DMS153 treated with DMSO at 0.1 percent for 48 hours (cell line): ENCODE results near the gene ADAMTS16.

ENCODE experiments used
- DNase-seq: peaks from one replicate; lab custom pipeline; 2025; ENCODE audit not compliant: unreplicated experiment; lab: John Stamatoyannopoulos, UW

ADAMTS16 gene

DNA sequence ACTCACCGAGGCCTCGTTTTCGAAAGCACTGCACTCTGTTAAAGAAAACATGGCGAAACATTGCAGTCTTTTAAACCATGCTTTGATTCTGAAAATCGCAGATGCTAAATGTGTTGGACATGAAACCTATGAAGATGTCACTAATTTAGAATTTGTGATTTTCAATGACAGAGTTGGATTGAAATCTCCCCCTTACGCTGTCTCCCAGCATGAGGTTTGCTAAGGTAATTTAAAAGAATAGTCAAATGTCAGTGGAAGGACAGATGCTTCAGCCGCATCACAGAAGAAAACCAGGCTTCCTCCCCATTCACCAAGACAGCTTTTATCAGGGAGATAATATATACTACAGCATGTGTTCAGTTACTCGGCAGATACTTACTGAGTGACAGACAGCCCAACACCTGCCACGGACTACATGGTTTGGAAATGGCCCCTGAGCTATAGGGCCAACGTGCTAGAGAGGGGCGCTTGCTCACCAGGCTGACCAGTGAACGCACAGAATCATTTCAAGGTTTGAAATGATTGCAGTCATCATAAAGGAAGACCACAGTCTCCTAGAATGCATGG lies 136.9 kb downstream of the ADAMTS16 start:
- DNase-seq: no peak

- no peak for DNase-seq
Measured at GRCh38 chr5:5278201-5278814, 138.2 kb downstream of the ADAMTS16 start.

GRCh38 chr5:5278815-5279381 lies 138.8 kb downstream of the ADAMTS16 start:
- no peak for DNase-seq

GRCh38 chr5:5285906-5286305 lies 145.8 kb downstream of the ADAMTS16 start:
- DNase-seq: no peak

DNA sequence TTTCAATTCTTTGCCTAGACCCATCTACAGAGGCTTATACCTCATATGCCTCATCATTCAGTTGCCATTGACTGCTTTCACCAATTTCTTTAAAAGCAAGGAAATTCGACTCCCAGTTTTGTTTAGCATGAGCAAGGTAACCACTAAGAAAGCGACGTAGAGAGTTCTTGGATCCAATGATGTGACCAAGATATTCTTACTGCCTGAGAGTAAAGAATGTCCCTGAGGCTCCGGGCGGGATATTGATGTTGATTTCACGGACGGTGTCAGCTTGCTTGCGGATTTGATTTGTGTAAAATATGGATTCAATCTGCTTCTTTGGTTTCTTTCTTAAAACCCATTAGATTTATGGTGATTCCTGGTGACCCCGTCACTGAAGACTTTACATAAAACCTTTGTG lies 147.3 kb downstream of the ADAMTS16 start:
- no peak for DNase-seq

GRCh38 chr5:5288201-5288600 lies 148.1 kb downstream of the ADAMTS16 start:
- DNase-seq: no peak

GRCh38 chr5:5289537-5289936 lies 149.4 kb downstream of the ADAMTS16 start:
- DNase-seq: no peak

DNA sequence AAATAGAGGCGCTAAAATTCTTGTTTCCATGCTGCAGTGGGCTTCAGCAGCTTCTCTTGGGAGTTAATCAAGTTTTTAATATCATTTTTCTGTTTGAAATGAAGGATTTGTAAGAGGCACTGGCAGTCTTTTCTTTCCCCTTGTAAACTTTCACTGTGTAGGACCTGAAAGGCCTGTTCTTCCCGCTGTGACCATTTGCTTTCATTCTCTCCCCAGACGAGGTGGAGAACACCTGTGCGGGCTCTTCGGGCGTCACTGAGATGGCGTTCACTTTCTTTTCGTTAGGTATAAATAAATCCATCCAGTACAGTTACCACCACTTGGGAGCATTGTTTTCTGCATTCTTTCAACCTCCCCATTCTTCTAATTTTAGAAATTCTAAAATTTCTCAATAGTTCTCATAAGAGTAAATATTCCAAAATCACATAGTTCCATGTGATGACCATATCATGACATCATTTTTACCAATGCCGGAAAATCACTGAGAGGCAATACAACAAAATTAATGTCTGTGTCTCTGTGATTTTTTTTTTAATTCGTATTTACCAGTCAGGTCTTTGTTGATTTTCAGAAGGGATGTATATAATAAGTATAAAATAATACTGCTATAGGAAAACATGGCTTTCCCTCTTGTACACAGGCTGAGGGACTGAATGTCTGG lies 150.7 kb downstream of the ADAMTS16 start:
- no peak for DNase-seq

- no peak for DNase-seq
Measured at GRCh38 chr5:5291357-5291756, 151.2 kb downstream of the ADAMTS16 start.

DNA sequence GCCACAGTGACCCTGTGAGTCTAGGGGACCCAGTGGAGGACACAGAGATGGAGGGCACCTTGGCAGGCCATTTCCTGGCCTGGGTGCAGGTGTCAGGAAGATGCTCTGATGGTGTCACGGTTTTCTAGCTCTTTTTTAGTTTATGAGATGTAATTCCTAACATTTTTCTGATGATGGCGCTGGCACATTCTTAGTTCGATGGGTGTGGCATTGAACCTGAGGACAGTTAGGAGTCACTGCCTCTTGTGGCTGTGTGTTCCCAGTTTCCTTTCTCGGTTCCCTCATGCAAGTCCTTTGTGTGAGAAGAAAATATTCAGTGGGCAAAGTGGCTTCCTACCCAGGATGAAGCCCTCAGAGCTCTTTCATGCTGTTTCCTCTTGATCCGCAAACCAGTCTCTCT lies 152.9 kb downstream of the ADAMTS16 start:
- DNase-seq: no peak

GRCh38 chr5:5294429-5294828 lies 154.3 kb downstream of the ADAMTS16 start:
- no peak for DNase-seq

GRCh38 chr5:5295351-5295750 lies 155.2 kb downstream of the ADAMTS16 start:
- DNase-seq: no peak

- DNase-seq: no peak
Measured at GRCh38 chr5:5296051-5296450, 155.9 kb downstream of the ADAMTS16 start.

DNA sequence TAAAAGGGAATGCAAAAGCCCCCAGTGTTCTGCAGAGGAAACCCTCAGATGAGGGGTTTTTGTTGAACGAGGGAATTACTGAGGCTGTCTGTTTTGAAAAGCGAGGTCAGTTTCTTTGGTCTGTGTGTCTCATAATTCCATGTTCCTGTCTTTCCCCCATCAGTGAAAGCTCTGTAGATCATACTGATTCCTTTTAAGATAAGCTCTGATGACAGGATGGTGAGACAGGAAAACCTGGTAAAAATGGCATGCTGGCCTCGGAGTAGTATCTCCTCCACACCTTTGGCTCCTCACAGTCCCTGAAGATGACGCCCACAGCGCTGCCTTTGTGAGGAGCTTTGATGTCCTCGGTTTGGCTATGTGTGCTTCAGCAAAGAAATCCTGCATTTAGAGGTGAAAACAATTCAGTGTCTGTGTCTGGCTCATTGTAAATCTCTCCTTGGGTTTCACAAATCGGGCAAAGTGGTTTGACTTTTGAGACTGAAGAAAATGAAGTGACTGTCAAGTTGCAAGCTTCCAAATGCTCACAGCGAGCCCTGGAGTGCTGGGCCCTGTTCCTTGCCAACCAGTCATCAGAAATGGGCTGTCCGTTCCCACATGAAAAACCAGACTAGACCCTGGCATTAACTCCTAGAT lies 157.4 kb downstream of the ADAMTS16 start:
- DNase-seq: no peak

GRCh38 chr5:5298068-5298633 lies 158.0 kb downstream of the ADAMTS16 start:
- no peak for DNase-seq

DNA sequence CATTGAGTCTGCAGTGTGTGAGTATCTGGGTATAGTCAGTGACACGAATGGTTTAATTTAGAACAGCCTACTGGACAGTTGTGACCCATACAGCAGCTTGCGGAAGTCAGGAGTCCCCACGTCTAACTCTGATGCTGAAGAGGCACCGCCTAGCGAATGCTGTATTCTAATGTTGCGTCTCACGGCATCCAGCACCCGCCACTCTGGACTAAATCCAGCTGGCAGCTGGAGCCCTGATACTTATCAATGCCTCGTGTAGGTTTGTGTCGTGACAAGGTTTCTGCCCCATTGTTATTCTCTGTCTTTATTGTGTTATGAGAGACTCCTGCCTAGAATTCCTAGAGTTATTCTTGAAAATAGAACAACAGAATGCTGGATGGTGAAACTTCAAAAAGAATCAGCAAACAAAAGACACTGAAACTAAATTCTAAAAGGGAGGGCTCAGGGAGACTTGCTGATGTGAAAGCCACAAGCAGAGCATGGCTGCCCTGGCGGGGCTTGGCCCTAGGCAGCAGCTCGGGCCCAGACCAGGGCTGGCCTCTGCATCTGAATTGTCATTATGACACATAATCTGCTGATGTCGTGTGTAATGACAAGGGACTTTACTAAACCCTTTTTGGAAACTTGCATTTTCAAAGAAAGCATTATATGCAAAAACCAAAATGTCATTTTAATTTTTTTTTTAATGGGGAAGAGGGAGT lies 158.9 kb downstream of the ADAMTS16 start:
- DNase-seq: no peak

GRCh38 chr5:5301176-5301575 lies 161.0 kb downstream of the ADAMTS16 start:
- DNase-seq: no peak

- DNase-seq: no peak
Measured at GRCh38 chr5:5302201-5302600, 162.1 kb downstream of the ADAMTS16 start.

DNA sequence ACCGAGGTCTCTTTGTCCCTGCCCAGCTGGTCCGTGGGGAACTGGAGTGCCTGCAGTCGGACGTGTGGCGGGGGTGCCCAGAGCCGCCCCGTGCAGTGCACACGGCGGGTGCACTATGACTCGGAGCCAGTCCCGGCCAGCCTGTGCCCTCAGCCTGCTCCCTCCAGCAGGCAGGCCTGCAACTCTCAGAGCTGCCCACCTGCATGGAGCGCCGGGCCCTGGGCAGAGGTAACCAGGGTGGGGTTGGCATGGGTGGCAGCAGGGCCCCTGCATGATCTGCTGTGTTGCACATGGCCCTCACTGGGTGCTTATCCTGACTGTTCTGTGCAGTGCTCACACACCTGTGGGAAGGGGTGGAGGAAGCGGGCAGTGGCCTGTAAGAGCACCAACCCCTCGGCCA lies 163.1 kb downstream of the ADAMTS16 start:
- DNase-seq: no peak

DNA sequence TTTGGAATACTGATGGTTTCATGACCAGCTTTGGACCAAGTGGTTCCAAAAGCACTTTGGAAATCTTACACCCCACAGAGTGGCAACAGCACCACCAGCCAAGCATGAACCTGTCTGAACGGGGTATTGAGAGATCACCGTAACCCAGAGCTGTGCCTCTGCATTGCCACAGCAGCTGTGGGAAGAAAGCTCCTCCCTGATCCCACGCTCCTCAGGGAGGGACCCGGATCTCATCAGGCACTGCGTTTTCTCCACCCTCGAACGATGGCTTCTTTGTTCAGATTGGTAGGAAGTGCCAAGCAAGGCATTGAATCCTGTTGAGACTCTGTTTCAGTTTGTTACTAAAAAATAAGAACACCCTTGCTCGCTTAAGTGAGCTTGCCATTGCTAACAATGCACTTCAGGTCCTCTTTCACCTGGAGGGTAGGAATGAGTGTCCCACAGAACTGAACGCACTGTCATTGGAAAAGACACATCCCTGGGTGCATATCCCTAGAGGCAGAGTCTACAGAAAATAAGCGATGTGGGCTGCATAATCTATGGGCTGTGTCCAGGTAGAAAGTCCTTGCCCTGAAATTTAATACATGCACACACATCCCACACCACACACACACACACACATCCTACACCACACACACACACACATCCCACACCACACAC lies 164.4 kb downstream of the ADAMTS16 start:
- peak; percentile 9 for DNase-seq
